ENCODE measurements around the gene MARCKSL1. TPM values are rescaled to one million over a fixed set of nuclear protein-coding genes. Genes with fewer than 3 reads are reported as not detected.

The MARCKSL1 gene
- total and polyA plus RNA-seq, 2 of the 13 experiments (the other 11 are each of a cell fraction or from before 2014, with no cell fraction given): 81.9 to 155 TPM

DNA sequence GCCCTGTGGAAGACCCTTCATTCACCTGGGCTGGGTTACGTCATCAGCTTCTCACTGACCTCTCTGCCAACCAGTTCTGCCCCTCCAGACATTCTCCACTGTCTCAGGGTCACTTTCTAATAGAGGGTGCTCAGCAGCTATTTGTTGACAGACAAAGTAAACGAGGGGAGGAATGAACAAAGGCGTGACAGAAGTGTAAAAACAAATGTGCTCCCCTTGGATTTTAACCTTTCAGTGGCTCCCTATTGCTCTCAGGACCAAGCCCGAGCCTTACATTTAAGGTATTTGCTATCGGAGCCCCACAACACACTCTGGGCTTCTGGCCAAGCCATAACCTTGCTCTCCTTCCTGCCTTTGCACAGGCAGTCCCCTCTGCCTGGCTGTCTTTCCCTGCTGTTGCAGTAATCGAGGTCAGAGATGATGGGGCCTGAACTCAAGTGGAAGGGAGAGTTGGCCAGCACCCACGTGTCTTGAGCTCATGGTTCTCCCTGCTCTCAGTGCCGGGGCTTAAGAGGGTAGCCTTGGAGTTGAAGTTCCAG is 9.3 kb upstream of the MARCKSL1 start (continued):
- TF ChIP-seq PHF21A (CRISPR knock-in tag; IDR thresholded peaks at IDR 0.05) (peak; percentile 78), ZNF235 (CRISPR knock-in tag; IDR thresholded peaks at IDR 0.05; ENCODE audit: borderline replicate concordance) (no peak), SP5 (CRISPR knock-in tag; IDR thresholded peaks at IDR 0.05; ENCODE audit: borderline replicate concordance, low read depth) (no peak), ZFAT (CRISPR knock-in tag; conservative IDR thresholded peaks at IDR 0.05) (no peak), SOX6 (IDR thresholded peaks at IDR 0.05) (no peak), SOX6 (CRISPR knock-in tag; IDR thresholded peaks at IDR 0.05) (peak; percentile 75; the same call in 1 of the 2 replicates), HOXA9 (CRISPR knock-in tag; IDR thresholded peaks at IDR 0.05; ENCODE audit: borderline replicate concordance) (no peak), ZNF207 (IDR thresholded peaks at IDR 0.05; ENCODE audit: borderline replicate concordance) (no peak), TAF15 (IDR thresholded peaks at IDR 0.05; ENCODE audit: low read depth, low read length, poor library complexity, severe bottlenecking) (no peak), ZNF350 (CRISPR knock-in tag; IDR thresholded peaks at IDR 0.05; ENCODE audit: borderline replicate concordance, low read depth) (0 out of 2 replicates have a peak, but pooled peaks have one; percentile 20), REPIN1 (CRISPR knock-in tag; IDR thresholded peaks at IDR 0.05; ENCODE audit: borderline replicate concordance, low read depth) (no peak), KDM6A (CRISPR knock-in tag; IDR thresholded peaks at IDR 0.05; ENCODE audit: low read depth) (no peak), SIX1 (CRISPR knock-in tag; IDR thresholded peaks at IDR 0.05; ENCODE audit: borderline replicate concordance) (no peak)
- TF ChIP-seq, protein P1, sequence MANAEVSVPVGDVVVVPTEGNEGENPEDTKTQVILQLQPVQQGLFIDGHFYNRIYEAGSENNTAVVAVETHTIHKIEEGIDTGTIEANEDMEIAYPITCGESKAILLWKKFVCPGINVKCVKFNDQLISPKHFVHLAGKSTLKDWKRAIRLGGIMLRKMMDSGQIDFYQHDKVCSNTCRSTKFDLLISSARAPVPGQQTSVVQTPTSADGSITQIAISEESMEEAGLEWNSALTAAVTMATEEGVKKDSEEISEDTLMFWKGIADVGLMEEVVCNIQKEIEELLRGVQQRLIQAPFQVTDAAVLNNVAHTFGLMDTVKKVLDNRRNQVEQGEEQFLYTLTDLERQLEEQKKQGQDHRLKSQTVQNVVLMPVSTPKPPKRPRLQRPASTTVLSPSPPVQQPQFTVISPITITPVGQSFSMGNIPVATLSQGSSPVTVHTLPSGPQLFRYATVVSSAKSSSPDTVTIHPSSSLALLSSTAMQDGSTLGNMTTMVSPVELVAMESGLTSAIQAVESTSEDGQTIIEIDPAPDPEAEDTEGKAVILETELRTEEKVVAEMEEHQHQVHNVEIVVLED (CRISPR knock-in tag; IDR thresholded peaks at IDR 0.05; ENCODE audit: borderline replicate concordance): no peak
- TF ChIP-seq, protein P2, sequence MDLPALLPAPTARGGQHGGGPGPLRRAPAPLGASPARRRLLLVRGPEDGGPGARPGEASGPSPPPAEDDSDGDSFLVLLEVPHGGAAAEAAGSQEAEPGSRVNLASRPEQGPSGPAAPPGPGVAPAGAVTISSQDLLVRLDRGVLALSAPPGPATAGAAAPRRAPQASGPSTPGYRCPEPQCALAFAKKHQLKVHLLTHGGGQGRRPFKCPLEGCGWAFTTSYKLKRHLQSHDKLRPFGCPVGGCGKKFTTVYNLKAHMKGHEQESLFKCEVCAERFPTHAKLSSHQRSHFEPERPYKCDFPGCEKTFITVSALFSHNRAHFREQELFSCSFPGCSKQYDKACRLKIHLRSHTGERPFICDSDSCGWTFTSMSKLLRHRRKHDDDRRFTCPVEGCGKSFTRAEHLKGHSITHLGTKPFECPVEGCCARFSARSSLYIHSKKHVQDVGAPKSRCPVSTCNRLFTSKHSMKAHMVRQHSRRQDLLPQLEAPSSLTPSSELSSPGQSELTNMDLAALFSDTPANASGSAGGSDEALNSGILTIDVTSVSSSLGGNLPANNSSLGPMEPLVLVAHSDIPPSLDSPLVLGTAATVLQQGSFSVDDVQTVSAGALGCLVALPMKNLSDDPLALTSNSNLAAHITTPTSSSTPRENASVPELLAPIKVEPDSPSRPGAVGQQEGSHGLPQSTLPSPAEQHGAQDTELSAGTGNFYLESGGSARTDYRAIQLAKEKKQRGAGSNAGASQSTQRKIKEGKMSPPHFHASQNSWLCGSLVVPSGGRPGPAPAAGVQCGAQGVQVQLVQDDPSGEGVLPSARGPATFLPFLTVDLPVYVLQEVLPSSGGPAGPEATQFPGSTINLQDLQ (CRISPR knock-in tag; IDR thresholded peaks at IDR 0.05): no peak
- TF ChIP-seq, protein P3, sequence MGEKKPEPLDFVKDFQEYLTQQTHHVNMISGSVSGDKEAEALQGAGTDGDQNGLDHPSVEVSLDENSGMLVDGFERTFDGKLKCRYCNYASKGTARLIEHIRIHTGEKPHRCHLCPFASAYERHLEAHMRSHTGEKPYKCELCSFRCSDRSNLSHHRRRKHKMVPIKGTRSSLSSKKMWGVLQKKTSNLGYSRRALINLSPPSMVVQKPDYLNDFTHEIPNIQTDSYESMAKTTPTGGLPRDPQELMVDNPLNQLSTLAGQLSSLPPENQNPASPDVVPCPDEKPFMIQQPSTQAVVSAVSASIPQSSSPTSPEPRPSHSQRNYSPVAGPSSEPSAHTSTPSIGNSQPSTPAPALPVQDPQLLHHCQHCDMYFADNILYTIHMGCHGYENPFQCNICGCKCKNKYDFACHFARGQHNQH (CRISPR knock-in tag; IDR thresholded peaks at IDR 0.05): peak; percentile 31; the same call in 1 of the 2 replicates
- TF ChIP-seq, protein P4, sequence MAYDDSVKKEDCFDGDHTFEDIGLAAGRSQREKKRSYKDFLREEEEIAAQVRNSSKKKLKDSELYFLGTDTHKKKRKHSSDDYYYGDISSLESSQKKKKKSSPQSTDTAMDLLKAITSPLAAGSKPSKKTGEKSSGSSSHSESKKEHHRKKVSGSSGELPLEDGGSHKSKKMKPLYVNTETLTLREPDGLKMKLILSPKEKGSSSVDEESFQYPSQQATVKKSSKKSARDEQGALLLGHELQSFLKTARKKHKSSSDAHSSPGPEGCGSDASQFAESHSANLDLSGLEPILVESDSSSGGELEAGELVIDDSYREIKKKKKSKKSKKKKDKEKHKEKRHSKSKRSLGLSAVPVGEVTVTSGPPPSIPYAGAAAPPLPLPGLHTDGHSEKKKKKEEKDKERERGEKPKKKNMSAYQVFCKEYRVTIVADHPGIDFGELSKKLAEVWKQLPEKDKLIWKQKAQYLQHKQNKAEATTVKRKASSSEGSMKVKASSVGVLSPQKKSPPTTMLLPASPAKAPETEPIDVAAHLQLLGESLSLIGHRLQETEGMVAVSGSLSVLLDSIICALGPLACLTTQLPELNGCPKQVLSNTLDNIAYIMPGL (CRISPR knock-in tag; IDR thresholded peaks at IDR 0.05; ENCODE audit: borderline replicate concordance in 1 of 2, low read depth in 1 of 2): 0 out of 4 replicates have a peak, but pooled peaks of 1 of the 2 experiments have one; percentile 16
- TF ChIP-seq, protein P5, sequence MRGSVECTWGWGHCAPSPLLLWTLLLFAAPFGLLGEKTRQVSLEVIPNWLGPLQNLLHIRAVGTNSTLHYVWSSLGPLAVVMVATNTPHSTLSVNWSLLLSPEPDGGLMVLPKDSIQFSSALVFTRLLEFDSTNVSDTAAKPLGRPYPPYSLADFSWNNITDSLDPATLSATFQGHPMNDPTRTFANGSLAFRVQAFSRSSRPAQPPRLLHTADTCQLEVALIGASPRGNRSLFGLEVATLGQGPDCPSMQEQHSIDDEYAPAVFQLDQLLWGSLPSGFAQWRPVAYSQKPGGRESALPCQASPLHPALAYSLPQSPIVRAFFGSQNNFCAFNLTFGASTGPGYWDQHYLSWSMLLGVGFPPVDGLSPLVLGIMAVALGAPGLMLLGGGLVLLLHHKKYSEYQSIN (CRISPR knock-in tag; IDR thresholded peaks at IDR 0.05; ENCODE audit: borderline replicate concordance): no peak
- TF ChIP-seq, protein P6, sequence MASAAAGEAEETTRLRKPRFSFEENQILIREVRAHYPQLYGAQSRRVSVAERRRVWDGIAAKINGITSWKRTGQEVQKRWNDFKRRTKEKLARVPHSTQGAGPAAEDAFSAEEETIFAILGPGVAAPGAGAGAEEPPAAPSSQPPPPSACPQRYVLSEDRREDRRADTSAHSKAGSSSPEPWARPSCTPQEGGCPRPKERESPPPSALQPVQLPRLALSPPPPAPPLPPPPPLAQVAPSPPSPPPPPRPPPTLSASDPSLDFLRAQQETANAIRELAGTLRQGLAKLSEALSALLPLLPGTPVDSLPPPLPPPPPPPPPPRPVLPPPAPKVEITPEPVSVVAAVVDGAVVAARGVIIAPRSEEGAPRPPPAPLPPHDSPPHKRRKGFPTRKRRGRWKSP (CRISPR knock-in tag; IDR thresholded peaks at IDR 0.05): no peak

All from HepG2 (cell line).